ENCODE results near the gene FOXK2. TPM values are rescaled to one million over a fixed set of nuclear protein-coding genes. Genes with fewer than 3 reads are reported as not detected.
"Not testable (repeated sequence)": the region's sequence is repeated elsewhere in the genome, so short reads cannot be mapped to it uniquely, and the experiment has no call there.

Gene FOXK2
- total RNA-seq, 1 experiment from 2014 or later = 107 TPM

- no peak overlapping the region for H3K27ac ChIP-seq (ENCODE audit: low read depth, low read length, poor library complexity, severe bottlenecking)
- no peak overlapping the region for H3K4me3 ChIP-seq (ENCODE audit: low read depth, low read length, poor library complexity, severe bottlenecking)
- ChIA-PET POLR2A (ENCODE audit: low non-redundant PET) (no interaction called here), CTCF (no interaction called here)
- no peak for TF ChIP-seq EZH2 (IDR thresholded peaks at IDR 0.05; ENCODE audit: borderline replicate concordance, low read depth, low read length, poor library complexity, severe bottlenecking)
- no peak for TF ChIP-seq CTCF (conservative IDR thresholded peaks at IDR 0.05; ENCODE audit: low read depth, low read length)
- peaks cover 26% of the 10 kb centered on the region for H3K4me1 ChIP-seq (ENCODE audit: insufficient read depth, low read length, poor library complexity, severe bottlenecking)
- intact Hi-C loops (cut with micrococcal nuclease; ENCODE audit: unreplicated experiment) = no loop called here
- no peaks in the 10 kb centered on the region for H3K36me3 ChIP-seq (ENCODE audit: insufficient read depth, low read length, poor library complexity, severe bottlenecking)
- no peak for DNase-seq (ENCODE audit: low spot score)
- BruUV-seq (replicated peaks) = no TSS peak
- no peaks in the 10 kb centered on the region for H3K9me3 ChIP-seq (ENCODE audit: low read depth, low read length, poor library complexity, severe bottlenecking)
- no peaks in the 10 kb centered on the region for H3K27me3 ChIP-seq (replicated peaks; ENCODE audit: insufficient read depth, low read depth, low read length, poor library complexity)
These were observed 14.9 kb downstream of the FOXK2 start for GRCh38 chr17:82534401-82534812.

GRCh38 chr17:82536512-82537201 is 17.1 kb downstream of the FOXK2 start:
- DNase-seq (ENCODE audit: low spot score) = peak; percentile 12
- H3K9me3 ChIP-seq (ENCODE audit: low read depth, low read length, poor library complexity, severe bottlenecking) = no peaks in the 10 kb centered on the region
- BruUV-seq (replicated peaks) = no TSS peak
- no peaks in the 10 kb centered on the region for H3K27me3 ChIP-seq (replicated peaks; ENCODE audit: insufficient read depth, low read depth, low read length, poor library complexity)
- no peaks in the 10 kb centered on the region for H3K36me3 ChIP-seq (ENCODE audit: insufficient read depth, low read length, poor library complexity, severe bottlenecking)
- peaks cover 18% of the 10 kb centered on the region for H3K4me1 ChIP-seq (ENCODE audit: insufficient read depth, low read length, poor library complexity, severe bottlenecking)
- peak overlapping the region; percentile 70 for H3K27ac ChIP-seq (ENCODE audit: low read depth, low read length, poor library complexity, severe bottlenecking)
- ChIA-PET CTCF (interaction anchor here (0.7 to 1.5 kb wide), 2 partner anchors 16 to 18 kb away, joined by 3 to 6 read pairs; no protein-coding TSS in a partner anchor), POLR2A (ENCODE audit: low non-redundant PET) (no interaction called here)
- TF ChIP-seq EZH2 (IDR thresholded peaks at IDR 0.05; ENCODE audit: borderline replicate concordance, low read depth, low read length, poor library complexity, severe bottlenecking) = no peak
- no peak for TF ChIP-seq CTCF (conservative IDR thresholded peaks at IDR 0.05; ENCODE audit: low read depth, low read length)
- intact Hi-C loops (cut with micrococcal nuclease; ENCODE audit: unreplicated experiment) = no loop called here
- H3K4me3 ChIP-seq (ENCODE audit: low read depth, low read length, poor library complexity, severe bottlenecking) = no peak overlapping the region

- H3K27me3 ChIP-seq (replicated peaks; ENCODE audit: insufficient read depth, low read depth, low read length, poor library complexity); H3K9me3 ChIP-seq (ENCODE audit: low read depth, low read length, poor library complexity, severe bottlenecking); DNase-seq (ENCODE audit: low spot score); CTCF ChIA-PET; POLR2A ChIA-PET (ENCODE audit: low non-redundant PET); H3K27ac ChIP-seq (ENCODE audit: low read depth, low read length, poor library complexity, severe bottlenecking); H3K4me3 ChIP-seq (ENCODE audit: low read depth, low read length, poor library complexity, severe bottlenecking); intact Hi-C loops (cut with micrococcal nuclease; ENCODE audit: unreplicated experiment); BruUV-seq (replicated peaks); H3K36me3 ChIP-seq (ENCODE audit: insufficient read depth, low read length, poor library complexity, severe bottlenecking): not testable (repeated sequence)
- peaks cover 18% of the 10 kb centered on the region for H3K4me1 ChIP-seq (ENCODE audit: insufficient read depth, low read length, poor library complexity, severe bottlenecking)
These were observed 17.7 kb downstream of the FOXK2 start for GRCh38 chr17:82537228-82537627.

GRCh38 chr17:82539076-82539475 is 19.5 kb downstream of the FOXK2 start:
- DNase-seq (ENCODE audit: low spot score); intact Hi-C loops (cut with micrococcal nuclease; ENCODE audit: unreplicated experiment); CTCF ChIA-PET; POLR2A ChIA-PET (ENCODE audit: low non-redundant PET); H3K4me3 ChIP-seq (ENCODE audit: low read depth, low read length, poor library complexity, severe bottlenecking); H3K27ac ChIP-seq (ENCODE audit: low read depth, low read length, poor library complexity, severe bottlenecking); BruUV-seq (replicated peaks); H3K36me3 ChIP-seq (ENCODE audit: insufficient read depth, low read length, poor library complexity, severe bottlenecking); H3K9me3 ChIP-seq (ENCODE audit: low read depth, low read length, poor library complexity, severe bottlenecking); H3K27me3 ChIP-seq (replicated peaks; ENCODE audit: insufficient read depth, low read depth, low read length, poor library complexity): not testable (repeated sequence)
- H3K4me1 ChIP-seq (ENCODE audit: insufficient read depth, low read length, poor library complexity, severe bottlenecking) = peaks cover 19% of the 10 kb centered on the region
